ENCODE results near the gene LTBP2.

- no peak for TF ChIP-seq CTCF (IDR thresholded peaks at IDR 0.05; ENCODE audit: poor library complexity)
- TF ChIP-seq EZH2 (IDR thresholded peaks at IDR 0.05; ENCODE audit: borderline replicate concordance) = no peak
Observed at GRCh38 chr14:74585406-74586335, 26.4 kb downstream of the LTBP2 start.

Measured in hepatocyte (in vitro differentiated cells).